ENCODE results near the gene TFF2.

TFF2 gene

DNA sequence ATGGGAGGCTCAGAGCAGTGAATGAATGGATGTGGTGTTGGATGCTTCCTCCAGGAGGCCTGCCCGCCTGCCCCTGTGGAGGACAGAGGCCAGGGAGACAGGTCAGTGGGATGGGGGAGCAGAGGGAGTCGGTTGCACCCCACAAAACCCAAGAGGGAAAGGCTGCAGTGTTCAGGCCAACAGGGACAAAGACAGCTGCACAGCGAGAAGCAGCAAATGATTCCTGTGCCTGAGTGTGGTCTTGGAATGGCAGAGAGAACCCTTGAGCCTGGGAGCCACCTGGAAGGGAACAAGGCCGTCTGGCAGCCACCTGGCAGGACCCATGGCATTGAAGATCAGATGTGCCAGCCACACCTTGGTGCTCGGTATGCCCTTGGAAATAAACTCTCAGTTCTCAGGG, 43.7 kb downstream of the TFF2 start:
- TF ChIP-seq, protein P1, sequence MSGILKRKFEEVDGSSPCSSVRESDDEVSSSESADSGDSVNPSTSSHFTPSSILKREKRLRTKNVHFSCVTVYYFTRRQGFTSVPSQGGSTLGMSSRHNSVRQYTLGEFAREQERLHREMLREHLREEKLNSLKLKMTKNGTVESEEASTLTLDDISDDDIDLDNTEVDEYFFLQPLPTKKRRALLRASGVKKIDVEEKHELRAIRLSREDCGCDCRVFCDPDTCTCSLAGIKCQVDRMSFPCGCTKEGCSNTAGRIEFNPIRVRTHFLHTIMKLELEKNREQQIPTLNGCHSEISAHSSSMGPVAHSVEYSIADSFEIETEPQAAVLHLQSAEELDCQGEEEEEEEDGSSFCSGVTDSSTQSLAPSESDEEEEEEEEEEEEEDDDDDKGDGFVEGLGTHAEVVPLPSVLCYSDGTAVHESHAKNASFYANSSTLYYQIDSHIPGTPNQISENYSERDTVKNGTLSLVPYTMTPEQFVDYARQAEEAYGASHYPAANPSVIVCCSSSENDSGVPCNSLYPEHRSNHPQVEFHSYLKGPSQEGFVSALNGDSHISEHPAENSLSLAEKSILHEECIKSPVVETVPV (CRISPR knock-in tag; IDR thresholded peaks at IDR 0.05): no peak
- TF ChIP-seq OSR1 (CRISPR knock-in tag; IDR thresholded peaks at IDR 0.05): no peak
- no peak for TF ChIP-seq ZFP3 (CRISPR knock-in tag; IDR thresholded peaks at IDR 0.05)
- no peak for ATAC-seq

DNA sequence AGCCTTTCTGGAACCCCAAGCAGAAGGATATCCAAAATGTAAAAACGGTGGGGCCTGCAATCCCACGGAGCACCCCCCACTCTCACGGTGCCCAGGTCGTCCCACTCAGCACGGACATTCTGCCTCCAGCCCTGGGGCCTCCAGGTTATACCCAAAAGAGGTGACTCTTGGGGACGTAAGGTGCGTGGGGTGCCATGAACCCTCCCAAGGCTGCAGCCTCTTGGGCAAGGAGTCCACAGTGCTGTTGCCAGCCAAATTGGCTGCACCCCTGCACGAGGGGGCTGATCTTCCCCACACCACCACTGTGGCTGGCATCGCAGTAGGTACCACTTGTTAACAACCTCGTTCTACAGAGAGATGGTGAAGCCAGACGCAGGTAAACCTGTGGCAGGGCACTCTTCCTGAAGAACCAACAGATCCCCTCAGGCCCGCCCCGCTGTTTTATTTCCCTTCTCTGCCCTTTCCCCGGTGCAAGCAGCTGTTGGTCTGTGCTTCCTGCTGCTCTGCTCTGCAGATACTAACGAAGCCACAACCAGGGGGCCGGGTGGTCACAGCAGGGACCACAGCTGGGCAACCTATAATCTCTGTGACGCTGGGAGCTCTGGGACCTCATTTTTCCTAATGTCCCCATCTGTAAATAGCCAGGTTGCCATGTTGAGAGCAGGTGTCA, 44.3 kb downstream of the TFF2 start:
- TF ChIP-seq GLIS3 (CRISPR knock-in tag; IDR thresholded peaks at IDR 0.05): no peak
- no peak for TF ChIP-seq SNAI2 (CRISPR knock-in tag; IDR thresholded peaks at IDR 0.05)
- no peak for TF ChIP-seq ZC3H10 (CRISPR knock-in tag; IDR thresholded peaks at IDR 0.05)
- TF ChIP-seq ARNTL (CRISPR knock-in tag; IDR thresholded peaks at IDR 0.05; ENCODE audit: borderline replicate concordance, low read depth): no peak
- no peak for ATAC-seq

DNA sequence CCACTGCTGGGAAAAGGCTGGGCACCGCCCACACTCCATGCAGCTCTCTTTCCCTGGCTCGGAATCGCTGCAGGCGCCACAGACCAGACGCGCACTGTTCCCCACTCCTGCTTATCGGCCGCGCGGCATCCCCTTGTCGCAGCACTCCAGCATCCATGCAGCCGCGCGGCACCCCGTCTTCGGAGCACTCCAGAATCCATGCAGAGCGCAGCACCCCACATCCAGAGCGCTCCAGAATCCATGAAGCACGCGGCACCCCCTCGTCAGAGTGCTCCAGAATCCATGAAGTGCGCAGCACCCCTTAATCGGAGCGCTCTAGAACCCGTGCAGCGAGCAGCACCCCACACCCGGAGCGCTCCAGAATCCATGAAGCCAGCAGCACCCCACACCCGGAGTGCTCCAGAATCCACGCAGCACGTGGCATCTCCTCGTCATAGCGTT, 45.1 kb downstream of the TFF2 start:
- ATAC-seq: no peak
- TF ChIP-seq SNAI2 (CRISPR knock-in tag; IDR thresholded peaks at IDR 0.05) (no peak), CSDC2 (CRISPR knock-in tag; IDR thresholded peaks at IDR 0.05) (no peak), ARNTL (CRISPR knock-in tag; IDR thresholded peaks at IDR 0.05; ENCODE audit: borderline replicate concordance, low read depth) (no peak), OSR1 (CRISPR knock-in tag; IDR thresholded peaks at IDR 0.05) (no peak), TOX (CRISPR knock-in tag; IDR thresholded peaks at IDR 0.05; ENCODE audit: borderline replicate concordance) (no peak), ZNF70 (CRISPR knock-in tag; IDR thresholded peaks at IDR 0.05) (no peak), ZC3H10 (CRISPR knock-in tag; IDR thresholded peaks at IDR 0.05) (no peak), ISL1 (CRISPR knock-in tag; IDR thresholded peaks at IDR 0.05) (no peak), RARB (CRISPR knock-in tag; IDR thresholded peaks at IDR 0.05) (no peak), ZNF8 (CRISPR knock-in tag; IDR thresholded peaks at IDR 0.05) (no peak)
- TF ChIP-seq, protein P1 (CRISPR knock-in tag; IDR thresholded peaks at IDR 0.05): no peak
- TF ChIP-seq, protein P2, sequence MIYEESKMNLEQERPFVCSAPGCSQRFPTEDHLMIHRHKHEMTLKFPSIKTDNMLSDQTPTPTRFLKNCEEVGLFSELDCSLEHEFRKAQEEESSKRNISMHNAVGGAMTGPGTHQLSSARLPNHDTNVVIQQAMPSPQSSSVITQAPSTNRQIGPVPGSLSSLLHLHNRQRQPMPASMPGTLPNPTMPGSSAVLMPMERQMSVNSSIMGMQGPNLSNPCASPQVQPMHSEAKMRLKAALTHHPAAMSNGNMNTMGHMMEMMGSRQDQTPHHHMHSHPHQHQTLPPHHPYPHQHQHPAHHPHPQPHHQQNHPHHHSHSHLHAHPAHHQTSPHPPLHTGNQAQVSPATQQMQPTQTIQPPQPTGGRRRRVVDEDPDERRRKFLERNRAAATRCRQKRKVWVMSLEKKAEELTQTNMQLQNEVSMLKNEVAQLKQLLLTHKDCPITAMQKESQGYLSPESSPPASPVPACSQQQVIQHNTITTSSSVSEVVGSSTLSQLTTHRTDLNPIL (CRISPR knock-in tag; IDR thresholded peaks at IDR 0.05; ENCODE audit: low read depth): no peak
- TF ChIP-seq, protein P3, sequence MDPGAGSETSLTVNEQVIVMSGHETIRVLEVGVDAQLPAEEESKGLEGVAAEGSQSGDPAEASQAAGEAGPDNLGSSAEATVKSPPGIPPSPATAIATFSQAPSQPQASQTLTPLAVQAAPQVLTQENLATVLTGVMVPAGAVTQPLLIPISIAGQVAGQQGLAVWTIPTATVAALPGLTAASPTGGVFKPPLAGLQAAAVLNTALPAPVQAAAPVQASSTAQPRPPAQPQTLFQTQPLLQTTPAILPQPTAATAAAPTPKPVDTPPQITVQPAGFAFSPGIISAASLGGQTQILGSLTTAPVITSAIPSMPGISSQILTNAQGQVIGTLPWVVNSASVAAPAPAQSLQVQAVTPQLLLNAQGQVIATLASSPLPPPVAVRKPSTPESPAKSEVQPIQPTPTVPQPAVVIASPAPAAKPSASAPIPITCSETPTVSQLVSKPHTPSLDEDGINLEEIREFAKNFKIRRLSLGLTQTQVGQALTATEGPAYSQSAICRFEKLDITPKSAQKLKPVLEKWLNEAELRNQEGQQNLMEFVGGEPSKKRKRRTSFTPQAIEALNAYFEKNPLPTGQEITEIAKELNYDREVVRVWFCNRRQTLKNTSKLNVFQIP (CRISPR knock-in tag; IDR thresholded peaks at IDR 0.05; ENCODE audit: borderline replicate concordance, low read depth): no peak
- TF ChIP-seq, protein P4, sequence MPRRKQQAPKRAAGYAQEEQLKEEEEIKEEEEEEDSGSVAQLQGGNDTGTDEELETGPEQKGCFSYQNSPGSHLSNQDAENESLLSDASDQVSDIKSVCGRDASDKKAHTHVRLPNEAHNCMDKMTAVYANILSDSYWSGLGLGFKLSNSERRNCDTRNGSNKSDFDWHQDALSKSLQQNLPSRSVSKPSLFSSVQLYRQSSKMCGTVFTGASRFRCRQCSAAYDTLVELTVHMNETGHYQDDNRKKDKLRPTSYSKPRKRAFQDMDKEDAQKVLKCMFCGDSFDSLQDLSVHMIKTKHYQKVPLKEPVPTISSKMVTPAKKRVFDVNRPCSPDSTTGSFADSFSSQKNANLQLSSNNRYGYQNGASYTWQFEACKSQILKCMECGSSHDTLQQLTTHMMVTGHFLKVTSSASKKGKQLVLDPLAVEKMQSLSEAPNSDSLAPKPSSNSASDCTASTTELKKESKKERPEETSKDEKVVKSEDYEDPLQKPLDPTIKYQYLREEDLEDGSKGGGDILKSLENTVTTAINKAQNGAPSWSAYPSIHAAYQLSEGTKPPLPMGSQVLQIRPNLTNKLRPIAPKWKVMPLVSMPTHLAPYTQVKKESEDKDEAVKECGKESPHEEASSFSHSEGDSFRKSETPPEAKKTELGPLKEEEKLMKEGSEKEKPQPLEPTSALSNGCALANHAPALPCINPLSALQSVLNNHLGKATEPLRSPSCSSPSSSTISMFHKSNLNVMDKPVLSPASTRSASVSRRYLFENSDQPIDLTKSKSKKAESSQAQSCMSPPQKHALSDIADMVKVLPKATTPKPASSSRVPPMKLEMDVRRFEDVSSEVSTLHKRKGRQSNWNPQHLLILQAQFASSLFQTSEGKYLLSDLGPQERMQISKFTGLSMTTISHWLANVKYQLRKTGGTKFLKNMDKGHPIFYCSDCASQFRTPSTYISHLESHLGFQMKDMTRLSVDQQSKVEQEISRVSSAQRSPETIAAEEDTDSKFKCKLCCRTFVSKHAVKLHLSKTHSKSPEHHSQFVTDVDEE (CRISPR knock-in tag; IDR thresholded peaks at IDR 0.05): no peak

DNA sequence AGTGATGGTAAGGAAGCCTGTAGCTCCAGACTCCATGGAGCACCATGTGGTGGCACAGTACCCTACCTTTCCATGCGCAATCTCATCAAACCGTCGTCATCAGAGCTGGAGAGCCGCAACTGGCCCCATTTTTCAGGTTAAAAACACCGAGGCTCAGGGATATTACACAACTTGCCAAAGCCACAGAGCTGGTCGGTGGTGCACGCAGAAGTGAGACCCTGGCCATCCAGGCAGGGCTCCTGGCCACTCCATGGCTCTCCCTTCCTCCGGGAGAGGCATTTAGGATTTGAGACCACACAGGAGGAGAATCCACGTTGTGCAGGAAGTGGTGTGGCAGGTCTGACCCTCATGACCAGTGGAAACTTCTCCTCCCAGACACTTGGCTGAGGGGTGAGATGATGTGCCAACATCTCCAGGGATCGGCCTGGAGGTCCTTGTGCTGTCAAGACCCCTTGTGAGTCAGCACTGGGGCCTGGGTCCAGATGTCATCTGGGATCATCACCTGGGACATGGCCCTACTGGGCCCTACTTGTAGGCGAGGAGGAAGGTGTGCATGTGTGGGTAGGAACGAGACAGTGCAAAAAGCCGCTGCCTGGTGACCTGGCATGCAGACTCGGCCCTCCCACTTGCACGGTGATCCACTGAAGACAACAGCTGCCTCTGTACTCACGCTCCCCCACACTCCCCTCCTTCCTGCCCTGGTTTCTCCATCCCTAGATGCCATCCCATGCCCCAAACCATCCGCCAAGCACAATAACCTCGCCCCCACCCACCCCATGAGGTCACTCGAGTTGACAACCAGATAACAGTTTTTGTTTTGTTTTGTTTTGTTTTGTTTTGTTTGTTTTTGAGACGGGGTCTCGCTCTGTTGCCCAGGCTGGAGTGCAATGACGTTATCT, 46.0 kb downstream of the TFF2 start:
- ATAC-seq: no peak
- TF ChIP-seq CSDC2 (CRISPR knock-in tag; IDR thresholded peaks at IDR 0.05): no peak
- no peak for TF ChIP-seq ISL1 (CRISPR knock-in tag; IDR thresholded peaks at IDR 0.05)
- TF ChIP-seq TOX (CRISPR knock-in tag; IDR thresholded peaks at IDR 0.05; ENCODE audit: borderline replicate concordance): no peak
- TF ChIP-seq, protein P2 (CRISPR knock-in tag; IDR thresholded peaks at IDR 0.05; ENCODE audit: low read depth): no peak
- no peak for TF ChIP-seq ZNF8 (CRISPR knock-in tag; IDR thresholded peaks at IDR 0.05)
- no peak for TF ChIP-seq ARNTL (CRISPR knock-in tag; IDR thresholded peaks at IDR 0.05; ENCODE audit: borderline replicate concordance, low read depth)
- TF ChIP-seq, protein P3 (CRISPR knock-in tag; IDR thresholded peaks at IDR 0.05; ENCODE audit: borderline replicate concordance, low read depth): no peak
- TF ChIP-seq, protein P1 (CRISPR knock-in tag; IDR thresholded peaks at IDR 0.05): no peak
- TF ChIP-seq SNAI2 (CRISPR knock-in tag; IDR thresholded peaks at IDR 0.05): no peak
- TF ChIP-seq ZC3H10 (CRISPR knock-in tag; IDR thresholded peaks at IDR 0.05): no peak
- no peak for TF ChIP-seq ZNF70 (CRISPR knock-in tag; IDR thresholded peaks at IDR 0.05)
- TF ChIP-seq ZFP30 (CRISPR knock-in tag; IDR thresholded peaks at IDR 0.05): no peak

All from SK-N-SH treated with all-trans-retinoic acid at 6 μM for 48 hours (cell line).